WTC11 (cell line): ENCODE measurements around the gene FAM20C. TPM values are rescaled to one million over a fixed set of nuclear protein-coding genes. Genes with fewer than 3 reads are reported as not detected.

Experiments used
- ATAC-seq: fragments of 200-7000 bp; cut with Tn5 transposase; 2 replicates; pipeline ENCODE4 v1.10.0; 2021; ENCODE audit warnings: mild to moderate bottlenecking, moderate library complexity
- CTCF ChIA-PET: fragments of 300-600 bp; sonication (Branson Sonifier 250); formaldehyde crosslinking; loops from one replicate; lab custom pipeline; 2021; ENCODE audit warnings: antibody characterized with exemption; lab: Charles Lee
- POLR2A ChIA-PET: fragments of 350-600 bp; sonication (Branson Sonifier 250); formaldehyde crosslinking; loops from one replicate; lab custom pipeline; 2021; ENCODE audit warnings: antibody characterized with exemption; lab: Charles Lee
- DNase-seq: peaks from one replicate; pipeline ENCODE4 v3.0.0; 2021; ENCODE audit warnings: low spot score
- H3K27ac Mint-ChIP-seq: 2 replicates; pipeline ENCODE4 v1.8.0; 2021; ENCODE audit warnings: mixed read lengths
- H3K27me3 Mint-ChIP-seq: 2 replicates; pipeline ENCODE4 v1.8.0; 2021; ENCODE audit warnings: low read depth, mild to moderate bottlenecking, moderate library complexity, mixed read lengths
- H3K36me3 Mint-ChIP-seq: 2 replicates; pipeline ENCODE4 v1.8.0; 2021; ENCODE audit warnings: mixed read lengths
- H3K4me1 Mint-ChIP-seq: 2 replicates; pipeline ENCODE4 v1.8.0; 2022; ENCODE audit warnings: mixed read lengths
- H3K4me3 Mint-ChIP-seq: 2 replicates; pipeline ENCODE4 v1.8.0; 2021; ENCODE audit warnings: mild to moderate bottlenecking, moderate library complexity, mixed read lengths
- H3K9me3 Mint-ChIP-seq: 2 replicates; pipeline ENCODE4 v1.8.0; 2021; ENCODE audit warnings: mixed read lengths
- CDX4 ChIP-seq: fragments of 250-450 bp; sonication (Bioruptor Pico); IDR thresholded peaks from 2 replicates; pipeline ENCODE4 v1.9.0; 2021; ENCODE audit warnings: moderate library complexity, mild to moderate bottlenecking, inconsistent platforms, borderline replicate concordance
- CREB1 ChIP-seq: sonication (generic); formaldehyde crosslinking; IDR thresholded peaks from 2 replicates; pipeline ENCODE4 v1.8.0; 2023; ENCODE audit warnings: mild to moderate bottlenecking, missing genetic modification reagents
- E2F5 ChIP-seq: sonication (generic); formaldehyde crosslinking; IDR thresholded peaks from 2 replicates; pipeline ENCODE4 v1.8.1; 2022; ENCODE audit warnings: mild to moderate bottlenecking, moderate library complexity, missing genetic modification reagents
- ERG ChIP-seq: fragments of 250-450 bp; sonication (Bioruptor Pico); IDR thresholded peaks from 2 replicates; pipeline ENCODE4 v1.8.0; 2021; ENCODE audit warnings: mild to moderate bottlenecking
- MAX ChIP-seq: sonication (generic); formaldehyde crosslinking; IDR thresholded peaks from 2 replicates; pipeline ENCODE4 v1.8.0; 2022; ENCODE audit warnings: mild to moderate bottlenecking, missing genetic modification reagents
- MXD4 ChIP-seq: fragments of 250-450 bp; sonication (Bioruptor Pico); IDR thresholded peaks from 2 replicates; pipeline ENCODE4 v1.8.0; 2021; ENCODE audit warnings: mild to moderate bottlenecking, moderate library complexity, borderline replicate concordance
- NFE2L1 ChIP-seq: sonication (generic); formaldehyde crosslinking; IDR thresholded peaks from 2 replicates; pipeline ENCODE4 v1.8.1; 2023; ENCODE audit warnings: missing genetic modification reagents
- NR1H2 ChIP-seq: sonication (generic); formaldehyde crosslinking; IDR thresholded peaks from 2 replicates; pipeline ENCODE4 v1.9.0; 2021; ENCODE audit warnings: mild to moderate bottlenecking, moderate library complexity, missing genetic modification reagents
- NR2C2 ChIP-seq: sonication (generic); formaldehyde crosslinking; IDR thresholded peaks from 2 replicates; pipeline ENCODE4 v1.8.0; 2022; ENCODE audit warnings: mild to moderate bottlenecking, missing genetic modification reagents
- PRRX2 ChIP-seq: fragments of 250-450 bp; sonication (Bioruptor Pico); IDR thresholded peaks from 2 replicates; pipeline ENCODE4 v1.8.0; 2021; ENCODE audit warnings: mild to moderate bottlenecking
- TCF7 ChIP-seq: sonication (generic); formaldehyde crosslinking; IDR thresholded peaks from 2 replicates; pipeline ENCODE4 v1.8.0; 2022; ENCODE audit warnings: mild to moderate bottlenecking, low read depth, missing genetic modification reagents, moderate library complexity
- TEAD1 ChIP-seq: sonication (generic); formaldehyde crosslinking; IDR thresholded peaks from 2 replicates; pipeline ENCODE4 v1.8.0; 2022; ENCODE audit warnings: mild to moderate bottlenecking, missing genetic modification reagents
- ZBTB21 ChIP-seq: sonication (generic); formaldehyde crosslinking; IDR thresholded peaks from 2 replicates; pipeline ENCODE4 v1.8.1; 2023; ENCODE audit warnings: mild to moderate bottlenecking, missing genetic modification reagents, borderline replicate concordance
- ZNF138 ChIP-seq: sonication (generic); formaldehyde crosslinking; conservative IDR thresholded peaks from 2 replicates; pipeline ENCODE4 v1.8.1; 2022; ENCODE audit warnings: mild to moderate bottlenecking, moderate library complexity, missing genetic modification reagents
- ZNF396 ChIP-seq: fragments of 250-450 bp; sonication (Bioruptor Pico); IDR thresholded peaks from 2 replicates; pipeline ENCODE4 v1.8.0; 2021; ENCODE audit warnings: mild to moderate bottlenecking, moderate library complexity, borderline replicate concordance
- total RNA-seq: library from RNA; stranded (reverse); gene quantifications from 3 replicates; pipeline ENCODE4 v1.2.3, GENCODE V29; 2021
- TF ChIP-seq, protein P1 (sequence below): sonication (generic); formaldehyde crosslinking; IDR thresholded peaks from 2 replicates; pipeline ENCODE4 v1.8.1; 2023; ENCODE audit warnings: mild to moderate bottlenecking, missing genetic modification reagents
- TF ChIP-seq, protein P2 (sequence below): fragments of 250-450 bp; sonication (Bioruptor Pico); conservative IDR thresholded peaks from 2 replicates; pipeline ENCODE4 v1.9.0; 2021; ENCODE audit warnings: mild to moderate bottlenecking

The FAM20C gene
- total RNA-seq, 1 experiment from 2014 or later: 64.9 TPM

GRCh38 chr7:251446-252175 lies 59.2 kb downstream of the FAM20C start (continued):
- TF ChIP-seq E2F5 (CRISPR knock-in tag) (no peak), TEAD1 (CRISPR knock-in tag) (no peak), TCF7 (CRISPR knock-in tag) (no peak), ZNF396 (CRISPR knock-in tag) (no peak), MAX (CRISPR knock-in tag) (no peak), ZNF138 (CRISPR knock-in tag) (no peak)
- TF ChIP-seq, protein P1, sequence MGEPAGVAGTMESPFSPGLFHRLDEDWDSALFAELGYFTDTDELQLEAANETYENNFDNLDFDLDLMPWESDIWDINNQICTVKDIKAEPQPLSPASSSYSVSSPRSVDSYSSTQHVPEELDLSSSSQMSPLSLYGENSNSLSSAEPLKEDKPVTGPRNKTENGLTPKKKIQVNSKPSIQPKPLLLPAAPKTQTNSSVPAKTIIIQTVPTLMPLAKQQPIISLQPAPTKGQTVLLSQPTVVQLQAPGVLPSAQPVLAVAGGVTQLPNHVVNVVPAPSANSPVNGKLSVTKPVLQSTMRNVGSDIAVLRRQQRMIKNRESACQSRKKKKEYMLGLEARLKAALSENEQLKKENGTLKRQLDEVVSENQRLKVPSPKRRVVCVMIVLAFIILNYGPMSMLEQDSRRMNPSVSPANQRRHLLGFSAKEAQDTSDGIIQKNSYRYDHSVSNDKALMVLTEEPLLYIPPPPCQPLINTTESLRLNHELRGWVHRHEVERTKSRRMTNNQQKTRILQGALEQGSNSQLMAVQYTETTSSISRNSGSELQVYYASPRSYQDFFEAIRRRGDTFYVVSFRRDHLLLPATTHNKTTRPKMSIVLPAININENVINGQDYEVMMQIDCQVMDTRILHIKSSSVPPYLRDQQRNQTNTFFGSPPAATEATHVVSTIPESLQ (CRISPR knock-in tag): no peak

DNA sequence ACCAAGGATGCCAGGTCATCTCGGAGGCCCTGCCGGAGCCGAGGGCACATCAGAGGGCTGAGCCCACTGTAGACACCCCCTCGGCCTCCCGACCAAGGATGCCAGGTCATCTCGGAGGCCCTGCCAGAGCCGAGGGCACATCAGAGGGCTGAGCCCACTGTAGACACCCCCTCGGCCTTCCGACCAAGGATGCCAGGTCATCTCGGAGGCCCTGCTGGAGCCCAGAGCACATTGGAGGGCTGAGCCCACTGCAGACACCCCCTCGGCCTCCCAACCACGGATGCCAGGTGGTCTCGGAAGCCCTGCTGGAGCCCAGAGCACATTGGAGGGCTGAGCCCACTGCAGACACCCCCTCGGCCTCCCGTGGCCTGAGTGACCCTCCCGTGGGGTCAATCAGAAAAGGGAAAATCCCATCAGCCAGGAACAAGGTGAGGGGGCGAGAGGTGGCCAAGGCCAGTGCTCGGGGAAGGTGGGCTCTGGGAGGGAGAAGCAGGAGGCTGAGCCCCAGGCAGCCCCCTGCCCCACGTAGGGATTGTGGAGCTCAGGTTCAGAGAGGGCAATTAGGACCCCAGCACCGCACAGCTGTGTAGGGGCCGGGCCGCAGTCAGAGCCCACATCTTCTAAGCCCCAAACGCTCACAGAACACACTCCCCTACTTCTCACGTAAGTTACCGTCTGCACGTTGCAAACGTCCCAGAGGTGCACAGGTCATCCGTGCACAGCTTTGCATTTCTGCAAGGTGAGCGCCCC lies 60.0 kb downstream of the FAM20C start:
- peaks cover 50% of the 10 kb centered on the region for H3K36me3 Mint-ChIP-seq
- H3K4me1 Mint-ChIP-seq: no peaks in the 10 kb centered on the region
- ChIA-PET POLR2A (no interaction called here), CTCF (interaction anchor here (1.3 kb wide), 2 partner anchors 32 to 413 kb away, joined by 3 to 4 read pairs; no protein-coding TSS in a partner anchor)
- no peak for ATAC-seq
- TF ChIP-seq ZBTB21 (no peak), TCF7 (CRISPR knock-in tag) (no peak), NR2C2 (no peak), NR1H2 (no peak), ERG (CRISPR knock-in tag) (no peak), CREB1 (CRISPR knock-in tag) (no peak), NFE2L1 (no peak), MXD4 (no peak), CDX4 (CRISPR knock-in tag) (no peak), E2F5 (CRISPR knock-in tag) (no peak), PRRX2 (CRISPR knock-in tag) (no peak)
- TF ChIP-seq, protein P2, sequence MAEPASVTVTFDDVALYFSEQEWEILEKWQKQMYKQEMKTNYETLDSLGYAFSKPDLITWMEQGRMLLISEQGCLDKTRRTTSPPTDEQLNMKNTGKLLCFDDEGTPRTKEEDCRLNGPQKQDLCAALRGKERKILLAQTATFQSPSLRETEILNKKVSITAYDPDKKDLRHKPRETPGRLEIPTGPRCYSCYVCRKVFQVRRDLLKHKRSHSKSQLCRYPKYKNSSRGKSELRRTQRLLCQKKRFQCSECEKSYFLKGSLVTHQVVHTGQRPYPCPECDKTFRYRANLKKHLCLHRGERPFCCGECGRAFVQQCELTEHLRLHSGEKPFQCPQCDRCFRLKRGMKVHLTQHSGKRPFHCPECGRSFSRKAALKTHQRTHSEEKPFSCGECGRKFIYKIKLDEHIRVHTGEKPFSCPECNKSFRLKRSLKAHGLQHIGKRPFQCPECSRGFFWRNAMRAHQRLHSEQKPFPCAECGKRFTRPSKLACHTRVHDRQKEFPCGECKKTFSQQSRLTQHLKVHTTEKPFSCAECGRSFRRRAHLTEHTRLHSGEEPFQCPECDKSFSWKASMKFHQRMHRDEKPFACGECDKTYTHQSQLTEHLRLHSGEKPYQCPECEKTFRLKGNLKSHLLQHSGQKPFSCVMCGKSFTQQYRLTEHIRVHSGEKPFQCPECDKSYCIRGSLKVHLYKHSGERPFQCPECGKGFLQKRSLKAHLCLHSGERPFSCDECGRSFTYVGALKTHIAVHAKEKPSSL (CRISPR knock-in tag): no peak
- TF ChIP-seq, all 79 proteins: peak for 0
- Mint-ChIP-seq H3K27ac (no peak overlapping the region), H3K4me3 (no peak overlapping the region), H3K9me3 (peaks cover 13% of the 10 kb centered on the region), H3K27me3 (no peaks in the 10 kb centered on the region)
- DNase-seq: no peak
